HEK293T (cell line): ENCODE data around the gene LYPD1.

Experiments used
- FOXA1 ChIP-seq: fragments of 450-650 bp; IDR thresholded peaks from 2 replicates; pipeline ENCODE4 v1.6.1; 2016; ENCODE audit warnings: mild to moderate bottlenecking
- FOXM1 ChIP-seq: fragments of 450-650 bp; IDR thresholded peaks from 2 replicates; pipeline ENCODE4 v1.6.1; 2017; ENCODE audit warnings: mild to moderate bottlenecking, borderline replicate concordance
- HDGF ChIP-seq: fragments of 450-650 bp; IDR thresholded peaks from 2 replicates; pipeline ENCODE4 v1.6.1; 2017; ENCODE audit warnings: antibody characterized with exemption, borderline replicate concordance
- L3MBTL2 ChIP-seq: fragments of 450-650 bp; conservative IDR thresholded peaks from 2 replicates; pipeline ENCODE4 v1.6.1; 2016; ENCODE audit warnings: mild to moderate bottlenecking
- LEF1 ChIP-seq: fragments of 450-650 bp; IDR thresholded peaks from 2 replicates; pipeline ENCODE4 v1.6.1; 2017; ENCODE audit warnings: mild to moderate bottlenecking, borderline replicate concordance
- SP1 ChIP-seq: fragments of 450-650 bp; IDR thresholded peaks from 2 replicates; pipeline ENCODE4 v1.6.1; 2017

DNA sequence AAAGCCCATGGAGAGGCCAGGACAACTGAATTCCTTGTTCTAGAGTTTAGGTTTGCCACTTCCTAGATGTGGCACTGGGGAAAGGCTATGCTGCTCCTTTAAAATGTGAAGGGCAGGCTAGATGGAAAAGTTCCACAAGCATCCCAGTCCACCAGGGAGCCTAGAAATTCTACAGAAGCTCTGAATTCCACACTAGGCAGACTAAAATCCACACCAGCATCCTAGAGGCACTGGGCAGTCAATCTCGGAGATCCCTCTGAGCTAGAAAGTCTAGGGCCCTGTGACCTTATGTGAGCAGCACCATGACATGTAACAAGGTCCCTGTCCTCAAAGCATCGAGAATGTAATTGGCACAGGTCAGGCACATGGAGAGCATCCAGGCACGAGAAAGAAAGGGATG lies 71.5 kb downstream of the LYPD1 start:
- TF ChIP-seq HDGF (no peak), FOXA1 (no peak), L3MBTL2 (no peak), LEF1 (no peak), SP1 (no peak), FOXM1 (no peak)
